SK-N-SH treated with all-trans-retinoic acid at 6 μM for 48 hours (cell line): Measurements from ENCODE around the gene MIOS.

Source experiments
- ARNTL ChIP-seq: fragments of 450-650 bp; formaldehyde crosslinking; IDR thresholded peaks from 2 replicates; pipeline ENCODE4 v1.5.0; 2020; ENCODE audit warnings: low read depth, mild to moderate bottlenecking, moderate library complexity, borderline replicate concordance
- POU6F1 ChIP-seq: fragments of 250-450 bp; sonication (Bioruptor Pico); IDR thresholded peaks from 2 replicates; pipeline ENCODE4 v1.8.0; 2021; ENCODE audit warnings: low read depth, mild to moderate bottlenecking, moderate library complexity, borderline replicate concordance
- PPARA ChIP-seq: fragments of 250-450 bp; sonication (Bioruptor Pico); IDR thresholded peaks from 2 replicates; pipeline ENCODE4 v1.5.0; 2020; ENCODE audit warnings: mild to moderate bottlenecking, borderline replicate concordance
- SNAI2 ChIP-seq: fragments of 250-450 bp; sonication (Bioruptor Pico); IDR thresholded peaks from 2 replicates; pipeline ENCODE4 v1.5.0; 2020; ENCODE audit warnings: mild to moderate bottlenecking, moderate library complexity
- TOX ChIP-seq: fragments of 250-450 bp; sonication (Bioruptor Pico); IDR thresholded peaks from 2 replicates; pipeline ENCODE4 v1.8.0; 2021; ENCODE audit warnings: mild to moderate bottlenecking, moderate library complexity, borderline replicate concordance
- ZC3H10 ChIP-seq: fragments of 250-450 bp; sonication (Bioruptor Pico); IDR thresholded peaks from 2 replicates; pipeline ENCODE4 v1.5.1; 2021; ENCODE audit warnings: mild to moderate bottlenecking, moderate library complexity
- ZNF565 ChIP-seq: fragments of 450-650 bp; formaldehyde crosslinking; conservative IDR thresholded peaks from 2 replicates; pipeline ENCODE4 v1.5.0; 2020; ENCODE audit warnings: low read depth, mild to moderate bottlenecking, moderate library complexity
- TF ChIP-seq, protein P1 (sequence below): fragments of 250-450 bp; sonication (Bioruptor Pico); IDR thresholded peaks from 2 replicates; pipeline ENCODE4 v1.8.0; 2020; ENCODE audit warnings: mild to moderate bottlenecking, moderate library complexity, borderline replicate concordance

- TF ChIP-seq ZC3H10 (CRISPR knock-in tag) (no peak), PPARA (no peak), TOX (CRISPR knock-in tag) (no peak), SNAI2 (CRISPR knock-in tag) (no peak), ARNTL (CRISPR knock-in tag) (no peak), POU6F1 (CRISPR knock-in tag) (no peak), ZNF565 (no peak)
- TF ChIP-seq, protein P1, sequence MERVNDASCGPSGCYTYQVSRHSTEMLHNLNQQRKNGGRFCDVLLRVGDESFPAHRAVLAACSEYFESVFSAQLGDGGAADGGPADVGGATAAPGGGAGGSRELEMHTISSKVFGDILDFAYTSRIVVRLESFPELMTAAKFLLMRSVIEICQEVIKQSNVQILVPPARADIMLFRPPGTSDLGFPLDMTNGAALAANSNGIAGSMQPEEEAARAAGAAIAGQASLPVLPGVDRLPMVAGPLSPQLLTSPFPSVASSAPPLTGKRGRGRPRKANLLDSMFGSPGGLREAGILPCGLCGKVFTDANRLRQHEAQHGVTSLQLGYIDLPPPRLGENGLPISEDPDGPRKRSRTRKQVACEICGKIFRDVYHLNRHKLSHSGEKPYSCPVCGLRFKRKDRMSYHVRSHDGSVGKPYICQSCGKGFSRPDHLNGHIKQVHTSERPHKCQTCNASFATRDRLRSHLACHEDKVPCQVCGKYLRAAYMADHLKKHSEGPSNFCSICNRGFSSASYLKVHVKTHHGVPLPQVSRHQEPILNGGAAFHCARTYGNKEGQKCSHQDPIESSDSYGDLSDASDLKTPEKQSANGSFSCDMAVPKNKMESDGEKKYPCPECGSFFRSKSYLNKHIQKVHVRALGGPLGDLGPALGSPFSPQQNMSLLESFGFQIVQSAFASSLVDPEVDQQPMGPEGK (CRISPR knock-in tag) = no peak
Observed at GRCh38 chr7:7583731-7584130, 17.0 kb downstream of the MIOS start.
